ENCODE measurements around the gene VWA3A.
"Not testable (repeated sequence)": the region's sequence is repeated elsewhere in the genome, so short reads cannot be mapped to it uniquely, and the experiment has no call there.

Gene VWA3A

GRCh38 chr16:22092143-22092933 is at the start of gene VWA3A:
VWA3A (plus strand) TSS chr16:22092541; CDS start chr16:22092638, 97 bp downstream.
- no peak for DNase-seq

- DNase-seq = not testable (repeated sequence)
Observed at GRCh38 chr16:22043882-22044281, 48.5 kb upstream of the VWA3A start.

- DNase-seq = not testable (repeated sequence)
Observed at GRCh38 chr16:22045888-22046287, 46.5 kb upstream of the VWA3A start.

- no peak for DNase-seq
Observed at GRCh38 chr16:22050963-22051362, 41.4 kb upstream of the VWA3A start.

- DNase-seq = no peak
Observed at GRCh38 chr16:22052980-22053379, 39.4 kb upstream of the VWA3A start.

GRCh38 chr16:22053921-22054341 is 38.4 kb upstream of the VWA3A start:
- no peak for DNase-seq

GRCh38 chr16:22054847-22055590 is 37.3 kb upstream of the VWA3A start:
- DNase-seq = no peak

GRCh38 chr16:22055881-22056280 is 36.5 kb upstream of the VWA3A start:
- no peak for DNase-seq

GRCh38 chr16:22063888-22064467 is 28.4 kb upstream of the VWA3A start:
- DNase-seq = no peak

GRCh38 chr16:22065252-22065651 is 27.1 kb upstream of the VWA3A start:
- DNase-seq = no peak

GRCh38 chr16:22070361-22071330 is 21.7 kb upstream of the VWA3A start:
- no peak for DNase-seq

GRCh38 chr16:22071331-22071910 is 20.9 kb upstream of the VWA3A start:
- no peak for DNase-seq

GRCh38 chr16:22073350-22073749 is 19.0 kb upstream of the VWA3A start:
- no peak for DNase-seq

- DNase-seq = no peak
Observed at GRCh38 chr16:22075043-22075757, 17.1 kb upstream of the VWA3A start.

GRCh38 chr16:22075776-22076175 is 16.6 kb upstream of the VWA3A start:
- no peak for DNase-seq

- DNase-seq = peak; percentile 31
Observed at GRCh38 chr16:22077700-22078313, 14.5 kb upstream of the VWA3A start.

- no peak for DNase-seq
Observed at GRCh38 chr16:22078656-22079055, 13.7 kb upstream of the VWA3A start.

GRCh38 chr16:22081050-22081449 is 11.3 kb upstream of the VWA3A start:
- no peak for DNase-seq

GRCh38 chr16:22086440-22086839 is 5.9 kb upstream of the VWA3A start:
- DNase-seq = no peak

GRCh38 chr16:22088642-22089041 is 3.7 kb upstream of the VWA3A start:
- no peak for DNase-seq

GRCh38 chr16:22089910-22090309 is 2.4 kb upstream of the VWA3A start:
- no peak for DNase-seq

Measured in NCI-H1105 (cell line).